Measurements from ENCODE around the gene RETREG3. TPM values are rescaled to one million over a fixed set of nuclear protein-coding genes. Genes with fewer than 3 reads are reported as not detected.

The RETREG3 gene
- total and polyA plus RNA-seq, 10 donors: 20.3 to 87.5 (median 77.1) TPM

- Histone ChIP-seq H3K4me3 (peak overlapping the region in 5 of 8 donors; percentile 2 to 38 (median 7)), H3K27me3 (replicated peaks in 1 of 7) (peaks cover 0 to 29% (median 11%) of the 10 kb centered on the region in 7 donors)
- WGBS, 5 donors: 33 to 37% (median 34%) methylated on average over 41 to 42 of the region's 42 CpGs
Measured at GRCh38 chr17:42653179-42654124, 44.3 kb upstream of the RETREG3 start.

DNA sequence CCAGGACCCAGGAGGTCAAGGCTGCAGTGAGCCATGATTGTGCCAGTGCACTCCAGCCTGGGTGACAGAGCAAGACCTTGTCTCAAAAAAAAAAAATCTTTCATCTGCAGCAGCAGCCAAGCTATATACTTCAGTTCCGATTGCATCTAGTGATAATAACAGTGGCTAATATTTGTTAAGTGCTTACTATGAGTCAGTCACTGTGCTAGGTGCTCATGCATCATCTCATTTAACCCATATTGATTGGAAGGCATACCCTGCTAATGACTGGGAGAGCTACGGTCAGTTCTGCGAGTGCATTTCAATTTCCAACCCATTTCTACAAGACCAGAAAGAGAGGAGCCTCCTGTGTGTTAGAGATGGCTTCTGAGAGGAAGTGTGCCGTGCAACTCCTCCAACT is 42.2 kb upstream of the RETREG3 start:
- intact Hi-C loops (cut with DNase I; ENCODE audit: low total_unique reads): no loop called here
- WGBS, 5 donors: 70 to 79% (median 75%) methylated on average over 4 of the region's 4 CpGs
- Histone ChIP-seq H3K4me1 (peaks cover 0 to 20% (median 7%) of the 10 kb centered on the region in 6 donors), H3K9me3 (no peaks in the 10 kb centered on the region), H3K36me3 (no peaks in the 10 kb centered on the region), H3K27ac (no peak overlapping the region), H3K27me3 (replicated peaks in 1 of 7) (peaks cover 0 to 27% (median 11%) of the 10 kb centered on the region in 7 donors), H3K4me3 (no peak overlapping the region)
- no peak for DNase-seq
- TF ChIP-seq, protein P1, sequence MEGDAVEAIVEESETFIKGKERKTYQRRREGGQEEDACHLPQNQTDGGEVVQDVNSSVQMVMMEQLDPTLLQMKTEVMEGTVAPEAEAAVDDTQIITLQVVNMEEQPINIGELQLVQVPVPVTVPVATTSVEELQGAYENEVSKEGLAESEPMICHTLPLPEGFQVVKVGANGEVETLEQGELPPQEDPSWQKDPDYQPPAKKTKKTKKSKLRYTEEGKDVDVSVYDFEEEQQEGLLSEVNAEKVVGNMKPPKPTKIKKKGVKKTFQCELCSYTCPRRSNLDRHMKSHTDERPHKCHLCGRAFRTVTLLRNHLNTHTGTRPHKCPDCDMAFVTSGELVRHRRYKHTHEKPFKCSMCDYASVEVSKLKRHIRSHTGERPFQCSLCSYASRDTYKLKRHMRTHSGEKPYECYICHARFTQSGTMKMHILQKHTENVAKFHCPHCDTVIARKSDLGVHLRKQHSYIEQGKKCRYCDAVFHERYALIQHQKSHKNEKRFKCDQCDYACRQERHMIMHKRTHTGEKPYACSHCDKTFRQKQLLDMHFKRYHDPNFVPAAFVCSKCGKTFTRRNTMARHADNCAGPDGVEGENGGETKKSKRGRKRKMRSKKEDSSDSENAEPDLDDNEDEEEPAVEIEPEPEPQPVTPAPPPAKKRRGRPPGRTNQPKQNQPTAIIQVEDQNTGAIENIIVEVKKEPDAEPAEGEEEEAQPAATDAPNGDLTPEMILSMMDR (IDR thresholded peaks at IDR 0.05 in 8 of 11, conservative IDR thresholded peaks at IDR 0.05 in 3 of 11): no peak

More at GRCh38 chr17:42653179-42654124, 44.3 kb upstream of the RETREG3 start:
- Histone ChIP-seq H3K27ac (peak overlapping the region in 7 of 8 donors; percentile 15 to 68 (median 55)), H3K4me1 (peaks cover 0 to 21% (median 7%) of the 10 kb centered on the region in 6 donors), H3K9me3 (no peaks in the 10 kb centered on the region), H3K36me3 (no peaks in the 10 kb centered on the region)
- no peak for DNase-seq
- no peak for TF ChIP-seq POLR2A (IDR thresholded peaks at IDR 0.05)
- TF ChIP-seq POLR2AphosphoS5 (IDR thresholded peaks at IDR 0.05): peak in 1 of 3 donors; percentile 40
- TF ChIP-seq, protein P1 (IDR thresholded peaks at IDR 0.05 in 8 of 11, conservative IDR thresholded peaks at IDR 0.05 in 3 of 11): no peak
- intact Hi-C loops (cut with DNase I; ENCODE audit: low total_unique reads): no loop called here

DNA sequence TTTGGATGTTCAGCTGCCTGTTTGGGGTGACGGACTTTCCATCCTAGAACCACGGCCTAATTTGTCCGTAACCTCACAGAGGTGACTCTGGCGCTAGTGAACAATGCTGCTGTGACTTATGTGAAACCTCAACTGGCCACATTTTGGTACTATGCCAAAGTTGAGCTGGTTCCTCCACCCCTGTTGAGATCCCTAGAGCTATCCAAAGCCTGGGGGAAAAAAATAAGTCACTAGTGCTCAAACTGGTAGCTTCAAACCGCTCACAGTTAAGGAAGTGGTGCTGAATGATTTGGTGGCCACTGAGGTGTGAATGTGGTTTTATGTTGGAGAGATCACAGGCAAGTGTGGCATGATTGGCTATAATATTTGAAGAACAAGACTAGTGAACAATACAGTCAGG is 38.6 kb upstream of the RETREG3 start:
- intact Hi-C loops (cut with DNase I; ENCODE audit: low total_unique reads): no loop called here
- Histone ChIP-seq H3K27ac (no peak overlapping the region), H3K9me3 (no peaks in the 10 kb centered on the region), H3K36me3 (no peaks in the 10 kb centered on the region), H3K27me3 (replicated peaks in 1 of 7) (peaks cover 0 to 17% (median 0%) of the 10 kb centered on the region in 7 donors), H3K4me1 (no peaks in the 10 kb centered on the region), H3K4me3 (no peak overlapping the region)
- no peak for TF ChIP-seq POLR2AphosphoS5 (IDR thresholded peaks at IDR 0.05)
- TF ChIP-seq, protein P1 (IDR thresholded peaks at IDR 0.05 in 8 of 11, conservative IDR thresholded peaks at IDR 0.05 in 3 of 11): no peak
- TF ChIP-seq POLR2A (IDR thresholded peaks at IDR 0.05): no peak
- 59 to 71% (median 66%) methylated on average over 5 of the region's 5 CpGs for WGBS, 5 donors
- DNase-seq: no peak

DNA sequence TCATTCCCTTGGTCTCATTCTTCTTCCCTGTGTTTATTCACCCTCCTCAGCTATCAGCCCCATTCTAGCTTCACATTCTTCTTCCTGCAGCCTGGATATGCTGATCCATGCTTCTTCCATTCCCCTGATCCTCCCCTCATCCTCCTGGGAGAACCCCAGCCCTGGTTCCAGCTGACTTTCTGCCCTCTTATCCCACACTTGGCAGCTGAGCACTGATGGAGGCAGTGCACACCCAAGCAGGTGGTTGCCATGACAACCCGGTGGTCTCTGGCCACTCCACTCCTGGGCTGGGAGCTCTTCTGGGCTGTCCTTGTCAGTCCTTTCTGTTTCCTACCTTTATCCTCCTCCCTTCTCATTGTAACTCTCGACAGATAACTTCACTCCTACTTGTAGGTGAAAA is 33.2 kb upstream of the RETREG3 start:
- intact Hi-C loops (cut with DNase I; ENCODE audit: low total_unique reads): no loop called here
- no peaks in the 10 kb centered on the region for H3K9me3 ChIP-seq
- no peak overlapping the region for H3K4me3 ChIP-seq
- no peak overlapping the region for H3K27ac ChIP-seq
- H3K4me1 ChIP-seq: no peaks in the 10 kb centered on the region
- DNase-seq: no peak
- peaks cover 0 to 19% (median 0%) of the 10 kb centered on the region in 7 donors for H3K27me3 ChIP-seq (replicated peaks in 1 of 7)
- H3K36me3 ChIP-seq: no peaks in the 10 kb centered on the region
- 27 to 39% (median 32%) methylated on average over 2 of the region's 2 CpGs for WGBS, 5 donors
- TF ChIP-seq POLR2A (IDR thresholded peaks at IDR 0.05) (no peak), POLR2AphosphoS5 (IDR thresholded peaks at IDR 0.05) (no peak)
- TF ChIP-seq, protein P1 (IDR thresholded peaks at IDR 0.05 in 8 of 11, conservative IDR thresholded peaks at IDR 0.05 in 3 of 11): no peak
